Raji (cell line): Measurements from ENCODE around the gene FLNB.

Source experiments
- POLR2A ChIP-seq: IDR thresholded peaks from 2 replicates; pipeline ENCODE4 v1.6.1; 2011; ENCODE audit warnings: low read depth, low read length, control low read depth; ENCODE audit not compliant: insufficient read depth

The FLNB gene

DNA sequence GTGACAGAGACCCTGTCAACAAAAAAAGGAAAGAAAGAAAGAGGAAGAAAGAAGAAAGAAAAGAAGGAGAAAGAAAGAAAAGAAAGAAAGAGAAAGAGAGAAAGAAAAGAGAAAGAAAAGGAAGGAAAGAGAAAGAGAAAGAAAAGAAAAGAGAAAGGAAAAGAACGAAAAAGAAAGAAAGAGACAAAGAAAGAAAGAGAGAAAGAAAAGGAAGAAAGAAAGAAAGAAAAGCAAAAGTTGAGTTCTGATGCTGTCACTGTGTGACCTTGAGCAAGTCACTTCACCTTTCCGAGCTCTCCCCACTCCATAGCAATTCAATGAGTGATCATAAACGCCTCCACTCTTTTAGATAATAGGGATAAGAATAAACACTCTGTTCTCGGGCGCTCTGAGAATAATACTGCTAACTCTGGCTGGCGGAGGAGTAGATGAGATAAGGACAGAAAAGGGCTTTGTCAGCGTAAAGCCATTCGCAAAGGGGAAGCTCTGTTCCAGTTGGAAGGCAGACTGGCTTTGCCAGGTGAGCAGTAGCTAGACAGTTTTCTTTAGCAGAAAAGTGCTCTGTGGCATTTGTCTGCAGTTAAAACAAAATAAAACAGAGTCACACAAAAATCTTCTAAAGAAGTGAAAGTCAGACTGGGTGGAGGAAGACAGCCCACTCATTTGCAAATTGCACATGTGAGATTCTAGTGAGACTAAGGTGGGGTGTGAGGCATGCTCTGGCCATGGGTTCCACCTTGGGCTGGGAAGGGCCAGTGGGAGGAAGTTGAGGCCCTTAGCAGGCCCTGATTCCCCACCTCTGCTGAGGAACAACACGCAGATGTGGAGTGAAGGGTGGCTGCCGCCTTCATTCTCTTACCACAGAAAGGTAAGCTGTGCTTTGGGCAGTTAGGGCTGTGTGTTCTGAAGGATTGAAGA lies 9.6 kb upstream of the FLNB start:
- TF ChIP-seq POLR2A, result no peak

- no peak for TF ChIP-seq POLR2A
Observed at GRCh38 chr3:57999417-58000115, 8.7 kb upstream of the FLNB start.

DNA sequence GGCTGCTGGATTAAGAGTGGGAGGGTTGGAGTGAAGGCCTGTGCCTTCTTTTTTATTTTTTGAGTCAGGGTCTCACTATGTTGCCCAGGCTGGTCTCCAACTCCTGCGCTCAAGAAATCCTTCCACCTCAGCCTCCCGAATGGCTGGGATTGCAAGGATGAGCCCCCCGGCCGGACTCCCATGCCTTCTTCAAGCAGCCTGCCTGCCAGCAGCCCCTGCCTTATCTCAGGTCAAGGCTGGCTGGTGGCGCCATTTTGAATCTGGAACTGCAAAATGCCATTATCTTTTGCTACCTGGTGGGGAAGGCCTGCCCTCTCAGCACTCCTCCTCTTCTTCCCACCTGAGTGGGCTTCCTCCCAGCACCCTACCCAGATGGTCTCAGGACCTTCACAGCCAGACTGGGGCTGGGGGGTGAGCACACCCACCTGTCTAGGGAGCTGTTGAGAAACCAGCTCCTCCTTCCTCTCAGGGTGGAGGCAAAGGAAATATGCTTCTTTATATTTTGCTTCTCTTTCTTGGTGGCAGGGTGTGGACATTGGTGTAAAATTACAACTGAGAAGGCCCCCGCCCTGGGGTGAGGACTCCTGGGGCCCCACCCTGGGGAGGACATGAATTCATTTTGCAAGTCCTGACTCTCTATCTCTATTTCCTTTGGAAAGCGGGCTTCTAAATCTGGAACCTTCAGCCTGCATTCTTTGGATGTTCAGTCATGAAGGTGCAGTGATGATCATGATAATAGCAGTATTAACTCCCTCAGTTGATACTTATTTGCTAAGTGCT lies 7.7 kb upstream of the FLNB start:
- no peak for TF ChIP-seq POLR2A

DNA sequence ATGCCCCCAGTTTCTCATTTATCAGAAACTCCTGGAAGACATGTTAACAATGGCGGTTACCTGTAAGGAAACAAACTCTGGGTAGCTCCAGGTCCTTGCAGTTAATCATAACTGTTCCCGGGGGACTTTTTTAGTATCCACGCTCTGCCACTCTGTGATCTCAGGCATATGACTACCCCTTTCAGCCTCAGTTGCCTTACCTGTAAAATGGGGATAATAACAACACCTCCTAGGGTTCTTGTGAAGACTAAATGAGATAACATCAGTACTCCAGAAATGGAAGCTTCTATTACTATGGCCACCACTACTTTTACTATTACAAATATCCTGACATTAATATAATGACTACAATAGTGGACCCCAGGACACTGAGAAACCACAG lies 7.1 kb upstream of the FLNB start:
- no peak for TF ChIP-seq POLR2A

DNA sequence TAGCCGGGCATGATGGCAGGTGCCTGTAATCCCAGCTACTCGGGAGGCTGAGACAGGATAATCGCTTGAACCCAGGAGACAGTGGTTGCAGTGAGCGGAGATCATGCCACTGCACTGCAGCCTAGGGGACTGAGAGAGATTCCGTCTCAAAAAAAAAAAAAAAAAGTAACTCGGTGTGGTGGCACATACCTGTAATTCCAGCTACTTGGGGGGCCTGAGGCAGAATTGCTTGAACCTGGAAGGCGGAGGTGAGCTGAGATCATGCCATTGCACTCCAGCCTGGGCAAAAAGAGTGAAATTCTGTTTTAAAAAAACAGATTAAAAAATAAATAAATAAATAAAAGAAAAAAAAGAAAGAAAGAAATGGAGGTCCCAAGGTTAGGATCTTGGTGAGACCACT lies 6.2 kb upstream of the FLNB start:
- no peak for TF ChIP-seq POLR2A

DNA sequence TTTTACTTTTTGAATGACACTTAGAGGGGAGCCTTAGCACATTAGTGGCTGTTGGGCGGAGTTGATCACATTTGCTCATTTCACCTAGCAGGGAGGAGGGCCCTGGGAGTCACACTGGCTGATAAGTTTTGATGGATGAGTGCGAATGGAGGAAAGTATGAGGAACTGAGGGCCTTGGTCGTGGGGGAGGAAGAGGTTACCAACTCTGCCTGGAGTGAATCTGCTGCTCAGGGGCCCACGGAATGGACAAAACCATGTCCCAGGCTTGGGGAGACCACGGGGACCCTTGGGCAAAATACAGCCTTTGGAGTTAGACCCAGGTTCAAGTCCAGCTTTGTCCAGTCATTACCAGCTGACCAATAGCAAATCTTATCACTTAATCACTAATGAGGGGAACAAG lies 5.1 kb upstream of the FLNB start:
- TF ChIP-seq POLR2A, result no peak

DNA sequence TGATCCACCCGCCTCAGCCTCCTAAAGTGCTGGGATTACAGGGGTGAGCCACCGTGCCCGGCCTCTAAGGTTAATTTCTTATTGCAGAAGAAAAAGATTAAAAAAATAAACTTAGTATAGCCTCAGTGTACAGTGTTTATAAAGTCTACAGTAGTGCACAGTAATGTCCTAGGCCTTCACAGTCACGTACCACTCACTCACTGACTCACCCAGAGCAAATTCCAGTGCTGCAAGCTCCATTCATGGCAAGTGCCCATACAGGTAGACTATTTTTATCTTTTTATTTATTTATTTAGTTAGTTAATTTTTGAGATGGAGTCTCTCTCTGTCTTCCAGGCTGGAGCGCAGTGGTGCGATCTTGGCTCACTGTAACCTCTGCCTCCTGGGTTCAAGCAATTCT lies 3.2 kb upstream of the FLNB start:
- TF ChIP-seq POLR2A, result no peak

- no peak for TF ChIP-seq POLR2A
Observed at GRCh38 chr3:58005669-58006068, 2.6 kb upstream of the FLNB start.

- TF ChIP-seq POLR2A, result no peak
Observed at GRCh38 chr3:58006661-58007060, 1.6 kb upstream of the FLNB start.

DNA sequence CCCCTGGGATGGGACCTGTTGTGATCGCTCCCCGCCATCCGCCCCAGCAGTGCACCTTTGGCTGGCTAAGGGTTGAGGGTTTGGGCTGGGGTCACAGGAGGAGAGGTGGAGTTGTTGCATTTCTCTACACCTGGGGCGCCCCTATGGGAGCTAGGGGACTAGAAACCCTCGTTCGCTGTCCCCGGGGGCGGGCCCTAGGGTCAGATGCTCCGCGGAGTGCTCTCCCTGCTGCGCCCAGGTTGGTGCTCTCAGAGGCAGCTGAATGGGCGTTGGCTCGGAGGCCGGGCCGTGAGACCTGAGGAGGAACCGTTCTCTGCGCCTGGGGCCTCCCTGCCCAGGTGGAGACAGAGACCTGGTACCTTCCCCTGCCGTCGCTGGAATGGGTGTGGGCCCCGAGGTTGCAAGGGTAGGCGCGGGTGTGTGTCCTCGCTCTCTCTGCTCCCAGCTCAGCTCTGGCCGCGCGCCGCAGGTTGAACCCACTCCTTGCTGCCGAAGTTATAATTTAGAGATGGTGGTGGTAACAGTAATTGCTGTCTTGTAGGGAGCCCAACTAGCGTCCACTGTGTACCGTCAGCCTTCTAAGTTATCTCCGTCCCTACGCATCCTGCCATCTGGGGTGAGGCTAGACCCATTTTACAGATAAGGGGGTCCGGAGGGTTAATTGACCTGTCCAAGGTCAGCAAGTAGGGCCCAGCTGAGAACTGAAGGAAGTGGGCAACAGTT lies 965 bp downstream of the FLNB start:
- TF ChIP-seq POLR2A, result no peak

GRCh38 chr3:58009749-58010535 lies 1.7 kb downstream of the FLNB start:
- TF ChIP-seq POLR2A, result no peak

GRCh38 chr3:58010562-58010961 lies 2.3 kb downstream of the FLNB start:
- no peak for TF ChIP-seq POLR2A

- TF ChIP-seq POLR2A, result no peak
Observed at GRCh38 chr3:58011580-58011979, 3.4 kb downstream of the FLNB start.

GRCh38 chr3:58012302-58012701 lies 4.1 kb downstream of the FLNB start:
- TF ChIP-seq POLR2A, result no peak
